Central memory CD8-positive, alpha-beta T cell (primary cell): ENCODE results near the gene NABP2.

Source experiments
- ATAC-seq: fragments of 150-1000 bp; cut with Tn5 transposase; replicated peaks from 2 replicates; pipeline ENCODE4 v1.10.0; 2022; ENCODE audit warnings: mild to moderate bottlenecking, moderate FRiP score, moderate number of reproducible peaks; ENCODE audit not compliant: poor library complexity, severe bottlenecking; ENCODE audit errors: extremely low read depth
- DNase-seq, 2 donors: peaks; one replicate each; pipeline ENCODE4 v3.0.0; 2021; ENCODE audit warnings: low spot score in 2 of 2
- H3K27ac Mint-ChIP-seq: one replicate; pipeline ENCODE4 v1.8.0; 2022; ENCODE audit warnings: low read depth, mild to moderate bottlenecking, moderate library complexity, mixed read lengths
- H3K27me3 Mint-ChIP-seq: one replicate; pipeline ENCODE4 v1.8.0; 2022; ENCODE audit warnings: mixed read lengths
- H3K36me3 Mint-ChIP-seq: one replicate; pipeline ENCODE4 v1.8.0; 2022; ENCODE audit warnings: mild to moderate bottlenecking, moderate library complexity, mixed read lengths; ENCODE audit not compliant: insufficient read depth
- H3K4me1 Mint-ChIP-seq: one replicate; pipeline ENCODE4 v1.8.0; 2022; ENCODE audit warnings: mixed read lengths
- H3K4me3 Mint-ChIP-seq: one replicate; pipeline ENCODE4 v1.8.0; 2022; ENCODE audit warnings: mild to moderate bottlenecking, moderate library complexity, mixed read lengths
- H3K9me3 Mint-ChIP-seq: one replicate; pipeline ENCODE4 v1.8.0; 2022; ENCODE audit warnings: mixed read lengths

Gene NABP2

DNA sequence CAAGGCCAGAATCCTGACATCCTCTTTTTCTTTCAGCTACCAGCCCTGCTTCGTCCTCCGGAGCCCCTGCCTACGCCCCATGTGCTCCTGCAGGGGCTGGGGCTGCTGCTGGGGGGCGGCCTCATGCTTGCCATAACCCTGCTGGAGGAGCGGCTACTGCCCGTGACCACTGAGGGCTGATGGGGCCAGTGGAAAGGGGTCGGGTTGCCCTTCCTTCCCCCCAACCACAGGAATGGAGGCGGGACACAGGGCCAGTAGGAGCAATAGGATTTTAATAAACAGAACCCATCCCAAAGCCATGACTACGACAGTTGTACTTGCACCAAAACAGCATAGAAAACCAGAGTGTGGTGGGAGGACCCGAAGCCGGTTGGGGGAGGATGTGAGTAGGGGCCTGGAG lies 13.4 kb downstream of the NABP2 start:
- H3K4me1 Mint-ChIP-seq = peaks cover 5% of the 10 kb centered on the region
- H3K27me3 Mint-ChIP-seq = no peaks in the 10 kb centered on the region
- no peak overlapping the region for H3K27ac Mint-ChIP-seq
- no peak overlapping the region for H3K4me3 Mint-ChIP-seq
- peaks cover 9% of the 10 kb centered on the region for H3K36me3 Mint-ChIP-seq
- no peaks in the 10 kb centered on the region for H3K9me3 Mint-ChIP-seq
- no peak for DNase-seq
- no peak for ATAC-seq

DNA sequence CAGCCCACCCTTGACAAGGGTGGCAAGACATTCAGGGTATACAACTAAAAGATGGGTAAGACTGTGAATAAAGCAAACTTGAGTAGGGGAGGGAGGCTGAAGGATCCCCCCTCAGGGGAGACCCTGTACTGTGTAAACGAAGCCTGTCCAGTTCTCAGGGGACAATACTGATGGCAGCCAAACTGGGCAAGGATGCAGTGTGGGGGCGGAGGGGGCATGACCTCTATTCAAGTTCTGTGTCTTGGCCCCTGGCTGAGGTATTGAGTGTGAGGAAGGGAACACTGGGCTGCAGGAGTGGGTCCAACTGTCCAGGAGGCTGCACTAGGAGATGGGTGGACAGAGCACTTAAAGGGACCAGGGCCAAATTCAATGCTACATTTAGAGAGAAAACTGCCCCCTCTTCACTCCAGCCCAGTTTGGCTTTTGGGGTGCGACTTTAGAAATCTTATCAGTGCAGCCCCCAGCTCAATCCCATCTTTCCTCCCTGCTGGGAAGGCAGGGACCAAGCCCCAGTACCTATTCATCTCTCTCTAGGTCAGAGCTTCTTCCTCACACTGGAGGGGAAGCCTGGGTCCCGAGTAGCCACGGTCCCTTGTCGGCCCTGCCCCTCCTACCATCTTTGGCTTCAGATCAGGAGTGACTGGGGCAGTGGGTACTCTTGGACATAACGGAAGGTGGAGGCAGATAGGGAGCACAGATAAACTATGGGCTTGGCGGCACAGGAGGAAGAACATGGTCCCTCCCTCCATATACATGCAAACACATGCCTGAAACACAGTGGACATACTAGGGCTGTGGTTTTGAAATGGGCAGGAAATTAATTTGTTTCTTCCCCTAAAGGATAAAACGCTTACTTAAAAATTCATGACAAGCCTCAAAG lies 17.5 kb downstream of the NABP2 start:
- DNase-seq (no peak), ATAC-seq (no peak)
- Mint-ChIP-seq H3K9me3 (no peaks in the 10 kb centered on the region), H3K4me1 (peaks cover 1% of the 10 kb centered on the region), H3K4me3 (no peak overlapping the region), H3K36me3 (peaks cover 21% of the 10 kb centered on the region), H3K27ac (peak overlapping the region; percentile 65), H3K27me3 (no peaks in the 10 kb centered on the region)

DNA sequence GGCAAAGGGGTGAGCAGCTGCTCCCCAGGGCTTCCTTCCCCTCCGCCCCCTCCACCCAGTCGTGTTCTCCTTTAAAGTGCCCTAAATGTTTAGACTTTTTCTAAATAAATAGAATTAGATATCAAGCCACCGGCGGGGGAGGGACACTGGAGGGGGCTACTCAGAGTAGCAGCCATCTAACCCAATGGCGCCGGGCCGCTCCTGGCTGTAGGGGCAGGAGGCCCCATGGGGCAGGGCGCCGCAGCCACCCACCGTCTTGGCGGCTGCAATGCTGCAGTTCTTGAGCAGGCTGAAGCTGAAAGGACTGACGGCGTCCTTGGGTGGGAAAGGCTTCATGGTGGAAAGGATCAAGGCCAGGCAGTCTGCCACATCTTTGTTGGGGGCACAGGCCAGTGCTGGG lies 18.8 kb downstream of the NABP2 start:
- no peak overlapping the region for H3K27ac Mint-ChIP-seq
- ATAC-seq = no peak
- H3K36me3 Mint-ChIP-seq = peaks cover 24% of the 10 kb centered on the region

DNA sequence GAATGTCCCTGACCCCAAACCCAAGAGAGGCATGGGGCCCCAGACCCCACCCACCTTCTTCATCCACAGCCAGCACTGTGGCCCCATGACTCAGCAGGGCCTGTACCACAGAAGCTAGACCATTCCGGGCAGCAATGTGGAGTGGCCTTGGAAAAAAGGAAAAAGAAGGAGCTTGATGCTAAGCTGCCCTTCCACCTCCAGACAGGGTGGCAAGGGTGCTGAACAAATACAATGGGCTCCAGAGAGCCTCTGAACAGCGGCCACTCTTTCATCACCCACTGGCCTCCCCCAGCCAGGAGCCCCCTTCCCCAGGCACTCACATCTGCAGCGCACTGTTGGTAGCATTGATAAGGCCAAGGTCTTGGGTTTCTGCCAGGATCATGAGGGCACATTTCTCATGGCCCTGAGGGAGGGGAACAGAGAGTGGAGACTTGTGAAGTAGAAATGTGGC lies 19.6 kb downstream of the NABP2 start:
- H3K9me3 Mint-ChIP-seq = no peaks in the 10 kb centered on the region
- DNase-seq (no peak), ATAC-seq (no peak)
- no peaks in the 10 kb centered on the region for H3K27me3 Mint-ChIP-seq
- no peaks in the 10 kb centered on the region for H3K4me1 Mint-ChIP-seq
- H3K4me3 Mint-ChIP-seq = no peak overlapping the region
- no peak overlapping the region for H3K27ac Mint-ChIP-seq
- H3K36me3 Mint-ChIP-seq = peaks cover 24% of the 10 kb centered on the region

More for the DNA sequence above, 18.8 kb downstream of the NABP2 start:
- Mint-ChIP-seq H3K9me3 (no peaks in the 10 kb centered on the region), H3K4me3 (no peak overlapping the region), H3K4me1 (no peaks in the 10 kb centered on the region), H3K27me3 (no peaks in the 10 kb centered on the region)
- no peak for DNase-seq

DNA sequence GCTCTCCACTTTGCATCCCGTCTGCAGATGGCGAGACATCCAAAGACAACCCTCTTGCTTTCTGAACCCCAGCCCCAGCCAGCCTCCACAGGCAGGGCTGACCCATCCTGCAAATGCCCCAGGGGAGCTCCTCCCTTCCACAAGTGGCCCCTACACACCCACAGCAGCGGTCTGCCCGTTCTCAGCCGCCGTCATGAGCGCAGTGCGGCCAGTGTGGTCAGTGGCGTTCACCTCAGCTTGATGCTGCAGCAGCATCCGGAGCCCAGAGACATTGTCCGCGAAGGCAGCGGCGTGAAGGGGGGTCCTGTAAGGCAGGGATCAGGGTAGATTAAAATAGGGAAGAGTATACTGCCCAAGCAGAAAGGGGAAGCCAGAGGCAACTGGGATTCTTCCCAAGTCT lies 20.4 kb downstream of the NABP2 start:
- DNase-seq (no peak), ATAC-seq (no peak)
- H3K27ac Mint-ChIP-seq = no peak overlapping the region
- H3K4me3 Mint-ChIP-seq = no peak overlapping the region
- H3K27me3 Mint-ChIP-seq = no peaks in the 10 kb centered on the region
- peaks cover 28% of the 10 kb centered on the region for H3K36me3 Mint-ChIP-seq
- no peaks in the 10 kb centered on the region for H3K9me3 Mint-ChIP-seq
- no peaks in the 10 kb centered on the region for H3K4me1 Mint-ChIP-seq

DNA sequence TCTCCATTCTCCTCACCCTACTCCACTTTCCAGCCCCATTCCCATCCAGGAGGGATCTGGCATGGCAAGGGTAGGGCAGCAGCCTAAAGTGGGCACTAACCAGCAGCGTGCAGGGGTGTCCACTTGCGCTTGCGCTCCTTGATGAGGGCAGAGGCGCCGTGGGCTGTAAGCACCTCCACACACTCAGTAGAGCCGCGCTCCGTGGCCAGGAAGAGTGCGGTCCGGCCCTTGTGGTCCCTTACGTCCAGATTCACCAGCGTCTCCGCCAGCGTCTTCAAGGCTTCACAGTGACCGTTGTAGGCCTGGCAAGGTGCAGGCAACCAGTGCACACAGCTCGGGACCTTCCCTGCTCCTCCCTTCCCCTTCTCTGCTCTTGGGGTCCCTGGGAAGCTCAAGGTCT lies 23.8 kb downstream of the NABP2 start:
- H3K4me3 Mint-ChIP-seq = no peak overlapping the region
- ATAC-seq = no peak
- H3K36me3 Mint-ChIP-seq = peaks cover 41% of the 10 kb centered on the region
- no peaks in the 10 kb centered on the region for H3K4me1 Mint-ChIP-seq
- H3K27me3 Mint-ChIP-seq = no peaks in the 10 kb centered on the region
- no peaks in the 10 kb centered on the region for H3K9me3 Mint-ChIP-seq
- H3K27ac Mint-ChIP-seq = peak overlapping the region; percentile 65
- no peak for DNase-seq

DNA sequence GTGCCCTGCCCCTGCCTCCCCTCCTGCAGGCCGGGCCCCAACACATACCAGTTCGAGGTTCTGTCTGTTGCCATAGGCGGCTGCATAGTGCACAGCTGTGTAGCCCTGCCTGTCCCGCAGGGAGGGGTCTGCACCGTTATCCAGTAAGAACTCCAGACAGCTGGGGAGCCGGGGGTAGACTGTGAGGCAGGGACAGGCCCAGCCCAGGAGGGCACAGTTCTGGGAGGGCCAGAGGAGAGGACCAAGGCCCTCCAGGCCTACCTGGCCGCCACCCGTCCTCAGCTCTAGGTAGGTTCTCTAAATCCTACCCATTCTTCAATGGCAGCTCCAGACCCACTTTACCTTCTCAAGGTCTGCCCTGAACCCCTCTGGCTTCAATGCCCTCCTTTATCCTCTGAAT lies 24.6 kb downstream of the NABP2 start:
- Mint-ChIP-seq H3K36me3 (peaks cover 49% of the 10 kb centered on the region), H3K27ac (no peak overlapping the region), H3K4me1 (no peaks in the 10 kb centered on the region), H3K27me3 (no peaks in the 10 kb centered on the region), H3K4me3 (no peak overlapping the region), H3K9me3 (no peaks in the 10 kb centered on the region)
- no peak for ATAC-seq
- no peak for DNase-seq

DNA sequence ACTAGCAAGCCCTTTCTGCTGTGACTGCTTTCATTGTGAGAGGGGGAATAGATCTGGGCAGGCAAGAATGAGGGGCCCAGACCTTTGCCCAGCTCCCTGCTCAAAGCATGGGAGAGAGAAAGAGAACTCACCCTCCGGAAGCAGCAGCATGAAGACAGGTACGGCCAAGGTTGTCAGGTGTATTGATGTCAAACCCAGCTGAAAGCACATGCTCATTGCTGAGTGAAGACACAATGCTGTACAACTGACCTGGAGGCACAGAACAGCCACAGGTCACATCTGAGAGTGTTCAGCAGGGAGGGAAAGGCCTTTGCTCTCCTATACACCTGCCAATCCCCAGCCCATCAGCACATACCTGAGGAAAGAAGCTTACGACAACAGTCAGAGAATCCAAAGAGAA lies 28.5 kb downstream of the NABP2 start:
- Mint-ChIP-seq H3K27me3 (no peaks in the 10 kb centered on the region), H3K36me3 (peaks cover 50% of the 10 kb centered on the region), H3K4me1 (peaks cover 20% of the 10 kb centered on the region), H3K9me3 (no peaks in the 10 kb centered on the region), H3K4me3 (no peak overlapping the region), H3K27ac (no peak overlapping the region)
- DNase-seq (no peak), ATAC-seq (no peak)

DNA sequence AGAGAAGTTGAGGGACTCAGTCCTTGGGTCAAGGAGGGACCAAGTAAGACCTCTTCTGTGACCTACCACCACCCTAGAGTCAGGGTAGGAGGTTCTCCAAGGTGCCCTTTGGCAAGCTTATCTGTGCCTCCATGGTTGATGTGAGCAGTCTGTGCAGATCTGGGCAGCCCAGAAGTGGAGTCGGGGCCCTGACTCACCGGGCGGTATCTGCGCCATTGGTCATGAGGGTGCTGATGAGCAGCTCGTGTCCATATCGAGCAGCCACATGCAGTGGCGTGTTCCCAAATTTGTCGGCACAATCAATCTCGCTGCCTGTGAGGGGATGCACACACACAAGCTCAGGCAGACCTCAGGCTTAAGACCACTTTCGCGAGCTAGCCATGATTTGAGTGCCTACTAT lies 28.9 kb downstream of the NABP2 start:
- peaks cover 50% of the 10 kb centered on the region for H3K36me3 Mint-ChIP-seq
- DNase-seq = no peak
- no peak overlapping the region for H3K27ac Mint-ChIP-seq
- H3K4me3 Mint-ChIP-seq = no peak overlapping the region
- no peaks in the 10 kb centered on the region for H3K27me3 Mint-ChIP-seq
- H3K4me1 Mint-ChIP-seq = peaks cover 20% of the 10 kb centered on the region
- no peak for ATAC-seq
- H3K9me3 Mint-ChIP-seq = no peaks in the 10 kb centered on the region

DNA sequence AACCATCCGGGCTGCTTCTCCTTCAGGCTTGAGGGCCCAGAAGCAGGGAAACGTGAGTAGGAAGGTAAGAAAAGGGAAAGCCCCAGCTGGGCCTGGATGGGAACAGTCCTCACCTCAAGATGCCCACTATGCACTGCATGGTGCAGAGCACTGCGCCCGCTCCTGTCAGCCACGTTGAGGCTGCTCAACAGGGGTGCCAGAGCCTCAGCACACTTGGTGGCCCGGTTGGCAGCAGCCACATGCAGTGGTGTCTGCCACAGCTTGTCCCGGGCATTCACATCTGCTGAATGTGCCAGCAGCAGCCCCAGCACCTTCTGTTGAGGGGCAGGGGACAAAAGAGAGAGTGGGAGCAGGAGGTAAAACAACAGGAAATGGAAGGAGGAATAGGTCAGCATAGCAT lies 31.5 kb downstream of the NABP2 start:
- Mint-ChIP-seq H3K9me3 (no peaks in the 10 kb centered on the region), H3K27ac (no peak overlapping the region), H3K4me3 (peak overlapping the region; percentile 96), H3K4me1 (peaks cover 29% of the 10 kb centered on the region), H3K36me3 (peaks cover 47% of the 10 kb centered on the region), H3K27me3 (no peaks in the 10 kb centered on the region)
- ATAC-seq (no peak), DNase-seq (no peak)

DNA sequence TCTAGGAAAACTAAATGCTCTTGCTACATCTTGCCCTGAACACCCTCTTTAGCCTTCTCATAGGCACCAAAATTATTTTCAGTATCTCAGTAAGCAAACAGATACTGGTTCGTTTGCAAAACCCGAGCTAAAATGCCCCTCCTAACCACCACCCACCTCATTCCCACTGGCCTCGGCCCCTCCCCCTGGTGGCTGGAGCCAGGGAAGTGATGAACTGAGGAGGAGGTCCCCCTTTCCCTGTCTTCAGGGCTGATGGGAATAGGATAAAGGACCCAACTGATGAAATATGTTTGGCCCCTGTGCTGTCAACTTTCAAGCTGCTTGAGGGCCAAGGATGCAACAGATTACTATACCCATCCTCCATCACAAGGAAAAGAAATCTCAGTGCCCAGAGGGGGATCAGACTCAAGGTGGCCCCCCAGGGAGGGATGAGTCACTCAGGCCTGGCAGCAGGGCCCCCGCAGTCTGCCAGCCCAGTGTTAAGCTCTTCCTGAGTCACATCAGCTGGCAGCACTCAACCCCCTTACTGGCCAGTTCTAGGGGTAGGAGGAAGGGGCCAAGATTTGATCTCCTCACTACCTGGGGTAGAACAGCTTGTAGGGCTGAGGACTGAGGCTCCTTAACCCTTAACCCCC lies 32.3 kb downstream of the NABP2 start:
- ATAC-seq = no peak
- Mint-ChIP-seq H3K36me3 (peaks cover 44% of the 10 kb centered on the region), H3K27me3 (no peaks in the 10 kb centered on the region), H3K4me3 (peak overlapping the region; percentile 96), H3K4me1 (peaks cover 29% of the 10 kb centered on the region), H3K9me3 (no peaks in the 10 kb centered on the region), H3K27ac (peak overlapping the region; percentile 76)
- DNase-seq = no peak

DNA sequence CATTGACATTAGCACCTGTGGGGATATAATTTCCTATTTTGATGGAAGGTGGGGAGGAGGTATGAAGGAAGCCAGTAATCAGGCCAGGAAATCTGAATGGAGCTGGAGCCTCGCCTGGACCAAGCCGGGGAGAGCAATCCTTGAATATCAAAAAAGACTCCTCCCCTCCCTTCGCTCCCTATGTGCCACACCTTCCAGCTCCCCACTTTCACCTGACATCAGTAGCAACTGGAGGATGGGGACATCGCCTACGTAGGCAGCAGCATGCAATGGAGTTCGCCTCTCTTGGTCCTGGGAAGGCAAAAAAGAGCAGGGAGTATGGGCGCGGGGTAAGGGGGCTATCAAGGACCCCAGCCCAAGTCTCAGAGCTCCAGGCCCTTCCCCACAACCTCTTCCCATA lies 32.9 kb downstream of the NABP2 start:
- ATAC-seq (no peak), DNase-seq (no peak)
- H3K27me3 Mint-ChIP-seq = no peaks in the 10 kb centered on the region
- H3K9me3 Mint-ChIP-seq = no peaks in the 10 kb centered on the region
- H3K4me1 Mint-ChIP-seq = peaks cover 29% of the 10 kb centered on the region
- H3K4me3 Mint-ChIP-seq = peak overlapping the region; percentile 96
- H3K27ac Mint-ChIP-seq = peak overlapping the region; percentile 76
- H3K36me3 Mint-ChIP-seq = peaks cover 40% of the 10 kb centered on the region

DNA sequence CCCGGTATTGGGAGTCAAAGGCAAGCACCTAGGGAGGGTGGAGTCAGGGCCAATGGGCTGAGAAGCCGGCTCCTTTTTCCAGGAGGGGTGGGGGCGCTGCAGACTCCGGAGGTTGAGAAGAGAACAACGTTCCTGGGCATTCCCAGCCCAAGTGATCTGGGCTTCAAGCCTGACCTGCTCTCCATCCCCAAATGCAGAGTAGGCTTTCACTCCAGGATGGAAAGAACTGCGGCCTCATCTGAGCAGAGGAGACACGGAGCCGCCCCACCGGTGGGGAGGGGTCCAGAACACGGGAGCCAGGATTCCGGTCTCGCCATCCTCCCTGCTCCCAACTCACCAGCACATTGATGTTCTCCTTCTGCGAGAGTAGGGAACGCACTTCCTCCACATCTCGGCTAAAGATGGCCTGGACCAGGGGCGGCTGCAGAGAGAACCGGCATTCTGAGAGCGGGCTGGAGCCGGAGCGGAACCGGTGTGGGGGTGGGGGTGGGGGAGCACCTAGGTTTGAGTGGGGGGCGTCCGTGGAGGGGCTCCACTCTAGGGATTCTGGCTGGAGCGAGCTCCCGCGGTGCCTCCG lies 33.4 kb downstream of the NABP2 start:
- H3K36me3 Mint-ChIP-seq = peaks cover 38% of the 10 kb centered on the region
- no peaks in the 10 kb centered on the region for H3K27me3 Mint-ChIP-seq
- no peaks in the 10 kb centered on the region for H3K9me3 Mint-ChIP-seq
- H3K27ac Mint-ChIP-seq = peak overlapping the region; percentile 76
- peak overlapping the region; percentile 96 for H3K4me3 Mint-ChIP-seq
- H3K4me1 Mint-ChIP-seq = peaks cover 29% of the 10 kb centered on the region
- ATAC-seq = peak; percentile 19
- DNase-seq = no peak
